Natural killer cell treated with Interleukin-12 subunit alpha and Interleukin-12 subunit beta and Interleukin-15 and Interleukin-18, amount 100 ng/mL, for 72 hours (primary cell): Measurements from ENCODE around the gene PREPL. TPM values are rescaled to one million over a fixed set of nuclear protein-coding genes. Genes with fewer than 3 reads are reported as not detected.
A peak's percentile ranks its signal among the peaks of the same experiment; 100 is the strongest.

ENCODE experiments used
- ATAC-seq, 2 donors: fragments of 150-1000 bp; cut with Tn5 transposase in 1 of 2; sonication (Bioruptor Pico), chemical (Tn5 transposase) in 1 of 2; 2 replicates each; pipeline ENCODE4 v1.10.0; 2021
- DNase-seq: peaks from one replicate; pipeline ENCODE4 v3.0.0; 2022; ENCODE audit warnings: low spot score
- H3K27ac Mint-ChIP-seq, 2 donors: 1 replicate in 1 of 2; 2 replicates in 1 of 2; pipeline ENCODE4 v1.8.0; 2022; ENCODE audit warnings: mixed read lengths in 2 of 2, mild to moderate bottlenecking in 1 of 2, moderate library complexity in 1 of 2
- H3K27me3 Mint-ChIP-seq, 2 donors: 1 replicate in 1 of 2; 2 replicates in 1 of 2; pipeline ENCODE4 v1.8.0; 2022; ENCODE audit warnings: mixed read lengths in 2 of 2
- H3K36me3 Mint-ChIP-seq: one replicate; pipeline ENCODE4 v1.8.0; 2022; ENCODE audit warnings: mixed read lengths
- H3K4me1 Mint-ChIP-seq, 2 donors: 1 replicate in 1 of 2; 2 replicates in 1 of 2; pipeline ENCODE4 v1.8.0; 2022; ENCODE audit warnings: low read depth in 2 of 2, mixed read lengths in 2 of 2, mild to moderate bottlenecking in 1 of 2
- H3K4me3 Mint-ChIP-seq: one replicate; pipeline ENCODE4 v1.8.0; 2022; ENCODE audit warnings: mixed read lengths
- H3K9me3 Mint-ChIP-seq: 2 replicates; pipeline ENCODE4 v1.8.0; 2022; ENCODE audit warnings: mixed read lengths
- total RNA-seq, 2 donors: library from RNA; stranded (reverse); gene quantifications; one replicate each; pipeline ENCODE4 v1.2.3, GENCODE V29; 2022

PREPL gene
- total RNA-seq, 2 donors from 2014 or later: 19.4 to 20.3 TPM

GRCh38 chr2:44362207-44363015 lies 1.1 kb upstream of the PREPL start:
- peak overlapping the region; percentile 100 for H3K27ac Mint-ChIP-seq
- no peaks in the 10 kb centered on the region for H3K9me3 Mint-ChIP-seq
- H3K36me3 Mint-ChIP-seq: peaks cover 6% of the 10 kb centered on the region
- peak in 1 of 2 donors; percentile 28 for ATAC-seq
- H3K27me3 Mint-ChIP-seq: no peaks in the 10 kb centered on the region
- peaks cover 24 to 33% of the 10 kb centered on the region in 2 donors for H3K4me1 Mint-ChIP-seq
- DNase-seq: no peak
- H3K4me3 Mint-ChIP-seq: peak overlapping the region; percentile 100

GRCh38 chr2:44360749-44361329 lies 455 bp downstream of the PREPL start:
- no peaks in the 10 kb centered on the region for H3K9me3 Mint-ChIP-seq
- peak overlapping the region; percentile 100 for H3K27ac Mint-ChIP-seq
- no peaks in the 10 kb centered on the region for H3K27me3 Mint-ChIP-seq
- peak in 1 of 2 donors; percentile 48 for ATAC-seq
- peaks cover 6% of the 10 kb centered on the region for H3K36me3 Mint-ChIP-seq
- no peak for DNase-seq
- H3K4me3 Mint-ChIP-seq: peak overlapping the region; percentile 100
- peaks cover 24 to 33% of the 10 kb centered on the region in 2 donors for H3K4me1 Mint-ChIP-seq

- Mint-ChIP-seq H3K27ac (no peak overlapping the region), H3K4me3 (no peak overlapping the region), H3K36me3 (peaks cover 6% of the 10 kb centered on the region), H3K27me3 (no peaks in the 10 kb centered on the region), H3K4me1 (peaks cover 24 to 30% of the 10 kb centered on the region in 2 donors), H3K9me3 (no peaks in the 10 kb centered on the region)
- no peak for ATAC-seq
- no peak for DNase-seq
Observed at GRCh38 chr2:44358503-44358902, 2.8 kb downstream of the PREPL start.

- Mint-ChIP-seq H3K4me3 (no peak overlapping the region), H3K4me1 (peaks cover 26 to 31% of the 10 kb centered on the region in 2 donors), H3K36me3 (no peaks in the 10 kb centered on the region), H3K27ac (no peak overlapping the region), H3K9me3 (no peaks in the 10 kb centered on the region), H3K27me3 (no peaks in the 10 kb centered on the region)
- no peak for ATAC-seq
- no peak for DNase-seq
Observed at GRCh38 chr2:44354761-44355160, 6.5 kb downstream of the PREPL start.

GRCh38 chr2:44352510-44352909 lies 8.8 kb downstream of the PREPL start:
- ATAC-seq: no peak
- DNase-seq: no peak
- Mint-ChIP-seq H3K27ac (no peak overlapping the region), H3K27me3 (no peaks in the 10 kb centered on the region), H3K36me3 (no peaks in the 10 kb centered on the region), H3K4me3 (no peak overlapping the region), H3K9me3 (no peaks in the 10 kb centered on the region), H3K4me1 (peaks cover 21 to 22% of the 10 kb centered on the region in 2 donors)

- ATAC-seq (no peak), DNase-seq (no peak)
- Mint-ChIP-seq H3K36me3 (no peaks in the 10 kb centered on the region), H3K4me3 (no peak overlapping the region), H3K27me3 (no peaks in the 10 kb centered on the region), H3K27ac (no peak overlapping the region), H3K4me1 (peaks cover 21 to 22% of the 10 kb centered on the region in 2 donors), H3K9me3 (no peaks in the 10 kb centered on the region)
Observed at GRCh38 chr2:44351676-44352075, 9.6 kb downstream of the PREPL start.

- H3K36me3 Mint-ChIP-seq: no peaks in the 10 kb centered on the region
- H3K9me3 Mint-ChIP-seq: no peaks in the 10 kb centered on the region
- H3K27ac Mint-ChIP-seq: no peak overlapping the region
- H3K4me3 Mint-ChIP-seq: no peak overlapping the region
- peaks cover 21 to 22% of the 10 kb centered on the region in 2 donors for H3K4me1 Mint-ChIP-seq
- no peaks in the 10 kb centered on the region for H3K27me3 Mint-ChIP-seq
- DNase-seq: no peak
- no peak for ATAC-seq
Observed at GRCh38 chr2:44351088-44351487, 10.2 kb downstream of the PREPL start.

- no peak for ATAC-seq
- no peak overlapping the region for H3K27ac Mint-ChIP-seq
Observed at GRCh38 chr2:44349506-44349905, 11.8 kb downstream of the PREPL start.

GRCh38 chr2:44348400-44348799 lies 12.9 kb downstream of the PREPL start:
- no peak overlapping the region for H3K4me3 Mint-ChIP-seq

More at GRCh38 chr2:44349506-44349905, 11.8 kb downstream of the PREPL start:
- Mint-ChIP-seq H3K27me3 (no peaks in the 10 kb centered on the region), H3K4me1 (peaks cover 18 to 22% of the 10 kb centered on the region in 2 donors), H3K4me3 (no peak overlapping the region), H3K9me3 (no peaks in the 10 kb centered on the region), H3K36me3 (no peaks in the 10 kb centered on the region)
- DNase-seq: no peak

GRCh38 chr2:44347526-44347925 lies 13.8 kb downstream of the PREPL start:
- ATAC-seq (no peak), DNase-seq (no peak)
- Mint-ChIP-seq H3K4me3 (no peak overlapping the region), H3K9me3 (no peaks in the 10 kb centered on the region), H3K4me1 (peaks cover 15 to 22% of the 10 kb centered on the region in 2 donors), H3K27ac (no peak overlapping the region), H3K36me3 (no peaks in the 10 kb centered on the region), H3K27me3 (no peaks in the 10 kb centered on the region)

More at GRCh38 chr2:44348400-44348799, 12.9 kb downstream of the PREPL start:
- H3K4me1 Mint-ChIP-seq: peaks cover 17 to 22% of the 10 kb centered on the region in 2 donors
- ATAC-seq: no peak
- no peaks in the 10 kb centered on the region for H3K36me3 Mint-ChIP-seq
- no peak for DNase-seq
- no peak overlapping the region for H3K27ac Mint-ChIP-seq
- H3K9me3 Mint-ChIP-seq: no peaks in the 10 kb centered on the region
- no peaks in the 10 kb centered on the region for H3K27me3 Mint-ChIP-seq

GRCh38 chr2:44342854-44343253 lies 18.4 kb downstream of the PREPL start:
- DNase-seq: no peak
- no peaks in the 10 kb centered on the region for H3K4me1 Mint-ChIP-seq
- H3K4me3 Mint-ChIP-seq: no peak overlapping the region
- H3K27ac Mint-ChIP-seq: no peak overlapping the region
- no peaks in the 10 kb centered on the region for H3K9me3 Mint-ChIP-seq
- H3K36me3 Mint-ChIP-seq: peaks cover 7% of the 10 kb centered on the region
- ATAC-seq: no peak
- no peaks in the 10 kb centered on the region for H3K27me3 Mint-ChIP-seq

GRCh38 chr2:44335806-44336538 lies 25.3 kb downstream of the PREPL start:
- H3K9me3 Mint-ChIP-seq: no peaks in the 10 kb centered on the region
- peaks cover 39% of the 10 kb centered on the region for H3K36me3 Mint-ChIP-seq
- peaks cover 0 to 12% of the 10 kb centered on the region in 2 donors for H3K4me1 Mint-ChIP-seq
- DNase-seq (no peak), ATAC-seq (no peak)
- H3K4me3 Mint-ChIP-seq: no peak overlapping the region
- H3K27ac Mint-ChIP-seq: no peak overlapping the region
- no peaks in the 10 kb centered on the region for H3K27me3 Mint-ChIP-seq

- Mint-ChIP-seq H3K27ac (no peak overlapping the region), H3K4me3 (no peak overlapping the region), H3K36me3 (peaks cover 41% of the 10 kb centered on the region), H3K9me3 (no peaks in the 10 kb centered on the region), H3K27me3 (no peaks in the 10 kb centered on the region), H3K4me1 (peaks cover 5 to 12% of the 10 kb centered on the region in 2 donors)
- DNase-seq (no peak), ATAC-seq (no peak)
Observed at GRCh38 chr2:44333994-44334393, 27.3 kb downstream of the PREPL start.

- H3K27ac Mint-ChIP-seq: no peak overlapping the region
- peaks cover 19% of the 10 kb centered on the region for H3K36me3 Mint-ChIP-seq
- DNase-seq (no peak), ATAC-seq (no peak)
- H3K4me3 Mint-ChIP-seq: no peak overlapping the region
- H3K4me1 Mint-ChIP-seq: peaks cover 4 to 5% of the 10 kb centered on the region in 2 donors
- no peaks in the 10 kb centered on the region for H3K27me3 Mint-ChIP-seq
- H3K9me3 Mint-ChIP-seq: no peaks in the 10 kb centered on the region
Observed at GRCh38 chr2:44330801-44331200, 30.5 kb downstream of the PREPL start.
